SK-N-SH treated with all-trans-retinoic acid at 6 μM for 48 hours (cell line): Measurements from ENCODE around the gene FAM78B.

Experiments
- ATAC-seq: fragments of 200-7000 bp; cut with Tn5 transposase; 3 replicates; pipeline ENCODE4 v1.9.1; 2020; ENCODE audit warnings: mild to moderate bottlenecking, moderate library complexity
- ARNTL ChIP-seq: fragments of 450-650 bp; formaldehyde crosslinking; IDR thresholded peaks from 2 replicates; pipeline ENCODE4 v1.5.0; 2020; ENCODE audit warnings: low read depth, mild to moderate bottlenecking, moderate library complexity, borderline replicate concordance
- BACH2 ChIP-seq: fragments of 250-450 bp; sonication (Bioruptor Pico); IDR thresholded peaks from 2 replicates; pipeline ENCODE4 v1.9.0; 2021; ENCODE audit warnings: mild to moderate bottlenecking, borderline replicate concordance
- CREB5 ChIP-seq: fragments of 250-450 bp; sonication (Bioruptor Pico); IDR thresholded peaks from 2 replicates; pipeline ENCODE4 v1.5.1; 2020; ENCODE audit warnings: low read depth, mild to moderate bottlenecking, moderate library complexity
- CSDC2 ChIP-seq: fragments of 250-450 bp; sonication (Bioruptor Pico); IDR thresholded peaks from 2 replicates; pipeline ENCODE4 v1.5.0; 2020; ENCODE audit warnings: mild to moderate bottlenecking, moderate library complexity
- CSRNP3 ChIP-seq: fragments of 250-450 bp; sonication (Bioruptor Pico); IDR thresholded peaks from 2 replicates; pipeline ENCODE4 v1.5.1; 2021; ENCODE audit warnings: mild to moderate bottlenecking, moderate library complexity
- ESRRG ChIP-seq: fragments of 250-450 bp; sonication (Bioruptor Pico); IDR thresholded peaks from 2 replicates; pipeline ENCODE4 v1.6.1; 2021; ENCODE audit warnings: mild to moderate bottlenecking
- GLIS3 ChIP-seq: fragments of 250-450 bp; sonication (Bioruptor Pico); IDR thresholded peaks from 2 replicates; pipeline ENCODE4 v1.5.0; 2020; ENCODE audit warnings: mild to moderate bottlenecking, moderate library complexity
- ISL1 ChIP-seq: fragments of 250-450 bp; sonication (Bioruptor Pico); IDR thresholded peaks from 2 replicates; pipeline ENCODE4 v2.1.2; 2022; ENCODE audit warnings: mild to moderate bottlenecking, moderate library complexity
- OSR1 ChIP-seq: fragments of 250-450 bp; sonication (Bioruptor Pico); IDR thresholded peaks from 2 replicates; pipeline ENCODE4 v1.8.0; 2022; ENCODE audit warnings: moderate library complexity, mild to moderate bottlenecking, inconsistent platforms
- POU6F1 ChIP-seq: fragments of 250-450 bp; sonication (Bioruptor Pico); IDR thresholded peaks from 2 replicates; pipeline ENCODE4 v1.8.0; 2021; ENCODE audit warnings: low read depth, mild to moderate bottlenecking, moderate library complexity, borderline replicate concordance
- PPARA ChIP-seq: fragments of 250-450 bp; sonication (Bioruptor Pico); IDR thresholded peaks from 2 replicates; pipeline ENCODE4 v1.5.0; 2020; ENCODE audit warnings: mild to moderate bottlenecking, borderline replicate concordance
- RARB ChIP-seq: fragments of 250-450 bp; sonication (Bioruptor Pico); IDR thresholded peaks from 2 replicates; pipeline ENCODE4 v1.8.0; 2021; ENCODE audit warnings: mild to moderate bottlenecking, moderate library complexity
- SNAI2 ChIP-seq: fragments of 250-450 bp; sonication (Bioruptor Pico); IDR thresholded peaks from 2 replicates; pipeline ENCODE4 v1.5.0; 2020; ENCODE audit warnings: mild to moderate bottlenecking, moderate library complexity
- TCF4 ChIP-seq: fragments of 250-450 bp; sonication (Bioruptor Pico); IDR thresholded peaks from 2 replicates; pipeline ENCODE4 v1.8.0; 2021; ENCODE audit warnings: mild to moderate bottlenecking, moderate library complexity, borderline replicate concordance
- TOX ChIP-seq: fragments of 250-450 bp; sonication (Bioruptor Pico); IDR thresholded peaks from 2 replicates; pipeline ENCODE4 v1.8.0; 2021; ENCODE audit warnings: mild to moderate bottlenecking, moderate library complexity, borderline replicate concordance
- ZC3H10 ChIP-seq: fragments of 250-450 bp; sonication (Bioruptor Pico); IDR thresholded peaks from 2 replicates; pipeline ENCODE4 v1.5.1; 2021; ENCODE audit warnings: mild to moderate bottlenecking, moderate library complexity
- ZFP30 ChIP-seq: fragments of 450-650 bp; formaldehyde crosslinking; IDR thresholded peaks from 2 replicates; pipeline ENCODE4 v1.5.0; 2022; ENCODE audit warnings: mild to moderate bottlenecking, moderate library complexity
- ZNF565 ChIP-seq: fragments of 450-650 bp; formaldehyde crosslinking; conservative IDR thresholded peaks from 2 replicates; pipeline ENCODE4 v1.5.0; 2020; ENCODE audit warnings: low read depth, mild to moderate bottlenecking, moderate library complexity
- ZNF70 ChIP-seq: fragments of 450-650 bp; formaldehyde crosslinking; IDR thresholded peaks from 2 replicates; pipeline ENCODE4 v1.5.0; 2020; ENCODE audit warnings: mild to moderate bottlenecking, moderate library complexity
- ZNF8 ChIP-seq: fragments of 450-650 bp; formaldehyde crosslinking; IDR thresholded peaks from 2 replicates; pipeline ENCODE4 v1.5.0; 2020; ENCODE audit warnings: mild to moderate bottlenecking, moderate library complexity
- TF ChIP-seq, protein P1 (sequence below): fragments of 250-450 bp; sonication (Bioruptor Pico); IDR thresholded peaks from 2 replicates; pipeline ENCODE4 v1.5.0; 2020; ENCODE audit warnings: mild to moderate bottlenecking, moderate library complexity

FAM78B gene

GRCh38 chr1:166176416-166176815 is 9.6 kb upstream of the FAM78B start:
- TF ChIP-seq TOX (CRISPR knock-in tag) (no peak), ISL1 (CRISPR knock-in tag) (no peak), CREB5 (CRISPR knock-in tag) (no peak), ZNF70 (CRISPR knock-in tag) (no peak), ZNF8 (CRISPR knock-in tag) (no peak), PPARA (no peak), ARNTL (CRISPR knock-in tag) (no peak), RARB (CRISPR knock-in tag) (no peak), CSDC2 (CRISPR knock-in tag) (no peak), CSRNP3 (CRISPR knock-in tag) (no peak), ZC3H10 (CRISPR knock-in tag) (no peak)
- TF ChIP-seq, all 23 proteins: peak for 0
- ATAC-seq = no peak

GRCh38 chr1:166175032-166175431 is 8.2 kb upstream of the FAM78B start:
- no peak for TF ChIP-seq RARB (CRISPR knock-in tag)
- TF ChIP-seq ZC3H10 (CRISPR knock-in tag) = no peak
- TF ChIP-seq BACH2 (CRISPR knock-in tag) = no peak
- TF ChIP-seq ISL1 (CRISPR knock-in tag) = no peak
- no peak for TF ChIP-seq GLIS3
- TF ChIP-seq OSR1 (CRISPR knock-in tag) = no peak
- TF ChIP-seq CREB5 (CRISPR knock-in tag) = no peak
- TF ChIP-seq ARNTL (CRISPR knock-in tag) = no peak
- ATAC-seq = no peak

- no peak for ATAC-seq
- TF ChIP-seq CSDC2 (CRISPR knock-in tag) (no peak), PPARA (no peak), ISL1 (CRISPR knock-in tag) (no peak), POU6F1 (CRISPR knock-in tag) (no peak)
Measured at GRCh38 chr1:166174108-166174507, 7.3 kb upstream of the FAM78B start.

DNA sequence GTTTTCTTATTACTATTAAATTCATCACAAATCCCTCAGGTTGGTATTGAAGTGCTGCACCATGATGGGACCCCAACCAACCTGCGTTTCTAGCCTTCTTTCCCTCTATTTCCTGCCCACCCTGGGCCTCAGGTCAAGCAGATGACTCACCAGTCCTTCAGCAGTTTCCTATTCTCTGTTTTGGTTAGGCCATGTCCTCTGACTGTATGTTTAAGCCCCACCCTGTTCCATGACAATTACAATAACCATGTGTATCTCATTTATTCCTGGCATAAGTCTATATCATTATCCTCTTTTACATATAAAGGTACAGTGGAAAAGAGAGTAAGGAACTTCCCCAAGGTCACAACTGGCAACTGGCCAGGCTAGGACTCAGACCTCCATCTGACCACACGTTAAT is 5.3 kb upstream of the FAM78B start:
- no peak for ATAC-seq
- TF ChIP-seq CREB5 (CRISPR knock-in tag) (no peak), ZNF565 (no peak), SNAI2 (CRISPR knock-in tag) (no peak), ZC3H10 (CRISPR knock-in tag) (no peak), TCF4 (no peak), ARNTL (CRISPR knock-in tag) (no peak), RARB (CRISPR knock-in tag) (no peak), CSRNP3 (CRISPR knock-in tag) (no peak), POU6F1 (CRISPR knock-in tag) (no peak), ZFP30 (no peak), ESRRG (CRISPR knock-in tag) (no peak)
- TF ChIP-seq, protein P1, sequence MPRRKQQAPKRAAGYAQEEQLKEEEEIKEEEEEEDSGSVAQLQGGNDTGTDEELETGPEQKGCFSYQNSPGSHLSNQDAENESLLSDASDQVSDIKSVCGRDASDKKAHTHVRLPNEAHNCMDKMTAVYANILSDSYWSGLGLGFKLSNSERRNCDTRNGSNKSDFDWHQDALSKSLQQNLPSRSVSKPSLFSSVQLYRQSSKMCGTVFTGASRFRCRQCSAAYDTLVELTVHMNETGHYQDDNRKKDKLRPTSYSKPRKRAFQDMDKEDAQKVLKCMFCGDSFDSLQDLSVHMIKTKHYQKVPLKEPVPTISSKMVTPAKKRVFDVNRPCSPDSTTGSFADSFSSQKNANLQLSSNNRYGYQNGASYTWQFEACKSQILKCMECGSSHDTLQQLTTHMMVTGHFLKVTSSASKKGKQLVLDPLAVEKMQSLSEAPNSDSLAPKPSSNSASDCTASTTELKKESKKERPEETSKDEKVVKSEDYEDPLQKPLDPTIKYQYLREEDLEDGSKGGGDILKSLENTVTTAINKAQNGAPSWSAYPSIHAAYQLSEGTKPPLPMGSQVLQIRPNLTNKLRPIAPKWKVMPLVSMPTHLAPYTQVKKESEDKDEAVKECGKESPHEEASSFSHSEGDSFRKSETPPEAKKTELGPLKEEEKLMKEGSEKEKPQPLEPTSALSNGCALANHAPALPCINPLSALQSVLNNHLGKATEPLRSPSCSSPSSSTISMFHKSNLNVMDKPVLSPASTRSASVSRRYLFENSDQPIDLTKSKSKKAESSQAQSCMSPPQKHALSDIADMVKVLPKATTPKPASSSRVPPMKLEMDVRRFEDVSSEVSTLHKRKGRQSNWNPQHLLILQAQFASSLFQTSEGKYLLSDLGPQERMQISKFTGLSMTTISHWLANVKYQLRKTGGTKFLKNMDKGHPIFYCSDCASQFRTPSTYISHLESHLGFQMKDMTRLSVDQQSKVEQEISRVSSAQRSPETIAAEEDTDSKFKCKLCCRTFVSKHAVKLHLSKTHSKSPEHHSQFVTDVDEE (CRISPR knock-in tag) = no peak
